Activated gamma-delta T cell (primary cell): ENCODE data around the gene CNTN1.

Experiments
- DNase-seq: peaks from one replicate; lab custom pipeline; 2025; lab: John Stamatoyannopoulos, UW

CNTN1 gene

DNA sequence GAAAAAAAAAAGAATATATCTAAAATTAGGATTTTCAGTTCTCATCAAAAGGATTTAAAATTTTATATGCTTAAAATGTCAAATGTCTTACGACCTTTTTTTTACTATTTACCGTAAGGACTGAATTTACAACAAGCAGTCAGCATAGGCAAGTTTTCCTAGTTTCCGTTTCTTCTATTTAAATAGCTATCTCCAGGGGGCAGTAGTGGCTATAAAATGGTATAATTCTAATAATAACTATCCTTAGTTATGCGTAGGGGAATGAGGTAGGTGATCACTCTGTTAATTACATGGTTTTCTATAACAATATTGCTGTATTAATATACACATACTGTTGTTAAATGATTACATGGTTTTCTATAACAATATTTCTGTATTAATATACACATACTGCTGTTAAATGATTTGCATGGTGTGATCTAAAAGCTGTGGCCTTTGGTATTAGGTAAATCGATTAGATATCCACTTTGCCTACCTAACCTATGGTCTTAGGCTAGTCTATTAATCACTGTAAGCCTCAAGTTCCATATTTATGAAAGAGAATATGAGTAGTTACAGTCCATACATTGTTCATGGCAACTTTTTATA is 278.2 kb downstream of the CNTN1 start:
- DNase-seq: no peak

DNA sequence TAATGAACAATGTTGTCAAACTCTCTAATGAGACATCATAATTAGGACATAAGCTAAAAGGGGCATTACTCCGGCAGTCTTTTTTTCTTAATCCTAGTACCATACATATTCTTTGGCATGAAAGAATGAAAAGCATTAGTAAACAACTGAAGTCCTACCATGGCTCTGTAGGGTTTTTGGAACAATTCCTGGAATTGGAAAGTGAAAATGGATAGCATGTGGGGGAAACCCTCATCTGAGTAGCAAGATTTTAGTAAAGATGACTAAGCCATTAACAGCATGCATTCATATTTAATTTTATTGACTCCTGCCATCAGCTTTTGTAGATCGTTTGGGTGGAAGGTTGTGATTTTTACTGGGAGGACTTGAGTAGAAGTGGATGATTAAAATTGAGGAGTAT is 279.7 kb downstream of the CNTN1 start:
- DNase-seq: no peak

DNA sequence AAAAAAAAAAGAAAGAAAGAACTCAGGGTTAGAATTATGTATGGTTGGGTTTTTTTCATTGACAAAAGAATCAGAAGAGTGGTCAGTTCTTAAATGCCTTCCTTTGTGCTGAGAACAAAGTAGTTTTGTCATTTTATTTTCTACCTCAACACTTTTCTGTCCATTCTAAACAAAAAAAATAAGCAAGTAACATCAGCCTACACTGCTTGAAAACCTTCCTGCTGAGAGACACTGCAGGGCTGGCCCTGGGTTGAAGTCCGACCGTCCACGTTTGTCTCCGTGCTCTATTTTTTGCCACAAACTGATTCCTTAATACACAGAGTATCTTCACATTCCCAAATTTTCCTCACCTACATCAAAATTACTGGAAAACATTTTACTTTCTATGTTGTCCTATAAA is 284.3 kb downstream of the CNTN1 start:
- DNase-seq: no peak

DNA sequence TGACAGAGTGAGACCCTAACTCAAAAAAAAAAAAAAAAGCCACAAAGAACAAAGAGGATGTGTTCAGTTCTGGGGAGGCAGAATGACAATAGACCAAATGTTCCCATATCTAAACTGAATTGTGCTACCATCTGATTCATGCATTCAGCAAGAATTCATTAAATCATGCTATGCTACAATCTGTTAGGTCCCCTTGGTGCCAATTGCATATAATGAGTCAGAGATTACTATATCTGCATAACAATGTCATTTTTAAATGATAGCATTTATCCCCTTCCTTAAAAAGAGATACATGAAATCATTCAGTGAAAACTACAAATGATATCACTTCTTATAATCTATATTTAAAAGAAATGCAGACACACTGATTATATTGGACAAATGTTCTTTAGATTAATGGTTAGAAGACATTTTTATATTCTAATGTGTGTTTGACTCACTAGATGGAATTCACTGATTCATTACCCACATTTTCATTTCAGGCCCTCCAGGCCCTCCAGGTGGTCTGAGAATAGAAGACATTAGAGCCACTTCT is 288.3 kb downstream of the CNTN1 start:
- DNase-seq: no peak

DNA sequence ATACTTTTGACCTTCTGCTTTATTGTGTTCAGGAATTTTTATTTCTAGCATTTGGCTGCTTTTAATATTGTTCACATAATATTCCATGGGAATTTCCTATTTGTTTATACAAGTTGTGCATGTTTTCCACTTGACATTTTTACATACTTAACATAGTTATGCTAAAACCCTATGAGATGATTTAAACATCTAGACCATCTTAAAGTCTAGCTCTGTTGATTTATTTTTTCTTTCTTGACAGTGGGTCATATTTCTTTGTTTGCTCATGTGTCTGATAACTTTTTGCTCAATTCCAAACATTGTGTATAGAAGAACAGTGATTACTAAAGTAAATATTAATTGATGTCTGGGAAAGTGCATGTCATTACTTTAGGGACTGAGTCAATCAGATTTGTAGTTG is 293.8 kb downstream of the CNTN1 start:
- no peak for DNase-seq

DNA sequence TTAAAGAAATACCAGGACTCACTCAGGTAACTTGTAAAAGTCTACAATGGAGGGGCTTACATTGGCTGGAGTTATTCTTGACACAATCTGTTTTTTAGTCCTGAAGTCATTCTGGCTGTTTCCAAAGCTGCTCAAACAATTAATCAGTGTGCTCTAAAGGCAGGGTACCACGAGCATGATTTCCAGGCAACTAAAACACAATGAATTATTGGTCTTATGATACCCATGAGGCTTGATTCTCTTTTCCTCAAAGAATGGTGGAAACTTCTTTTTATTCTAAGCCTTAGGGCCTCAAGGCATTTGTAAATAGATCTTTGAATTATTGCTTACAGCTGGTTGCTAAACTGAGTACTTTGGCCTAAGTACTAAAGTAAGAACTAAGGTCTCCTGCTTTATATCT is 296.1 kb downstream of the CNTN1 start:
- no peak for DNase-seq

DNA sequence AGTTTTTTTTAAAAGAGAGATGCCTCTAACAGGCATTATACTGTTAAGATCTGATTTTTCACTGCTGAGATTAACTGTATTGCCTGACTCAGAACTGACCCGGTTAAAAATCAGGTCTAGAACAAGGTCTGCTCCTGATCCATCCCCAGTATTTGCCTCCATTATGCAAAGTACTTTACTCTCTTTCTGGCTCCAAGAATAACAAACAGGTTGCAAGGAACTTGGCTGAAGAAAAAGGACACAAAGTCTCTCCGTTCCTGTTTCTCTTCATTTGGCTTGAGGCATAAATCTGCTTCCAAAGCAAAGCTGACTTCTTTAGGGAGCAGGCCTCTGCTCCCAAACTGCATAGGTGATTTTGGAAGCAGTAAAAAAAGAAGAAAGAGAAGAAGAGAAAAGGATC is 296.6 kb downstream of the CNTN1 start:
- DNase-seq: no peak

DNA sequence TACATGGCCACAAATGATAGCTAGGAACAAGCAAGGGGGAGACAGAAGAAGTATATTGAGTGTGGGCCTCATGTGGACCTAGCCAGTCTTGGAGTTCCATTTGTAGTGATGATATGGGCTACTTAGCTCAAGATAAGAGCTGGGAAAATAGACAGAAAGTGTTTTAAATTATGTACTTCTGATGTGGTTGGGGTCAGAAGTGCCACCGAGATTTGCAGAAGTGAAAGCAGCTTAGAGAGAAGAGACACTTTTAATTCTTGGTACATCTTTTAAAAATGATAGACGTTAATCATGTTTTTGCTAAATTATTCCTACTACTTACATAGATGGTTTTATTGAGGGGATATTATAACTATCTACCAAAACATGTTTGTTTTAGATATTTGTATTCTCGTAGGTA is 297.5 kb downstream of the CNTN1 start:
- no peak for DNase-seq

DNA sequence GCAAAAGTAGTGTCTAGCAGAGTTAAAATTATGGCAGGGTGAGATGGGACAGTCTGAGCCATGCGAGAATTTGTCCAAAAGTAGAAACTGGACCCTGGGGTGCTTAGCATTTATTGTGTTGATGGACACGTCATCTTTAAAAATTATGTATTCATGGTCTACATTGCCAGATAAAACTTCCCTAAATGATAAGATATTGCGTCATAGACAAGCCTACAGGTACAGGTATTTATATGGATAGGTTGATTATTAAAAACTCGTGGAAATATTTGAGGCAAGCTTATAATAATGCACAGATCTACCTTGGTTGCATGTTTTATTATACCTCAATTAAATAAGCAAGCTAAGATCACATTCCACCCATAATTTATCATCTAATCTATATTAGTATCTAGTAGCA is 299.9 kb downstream of the CNTN1 start:
- no peak for DNase-seq

DNA sequence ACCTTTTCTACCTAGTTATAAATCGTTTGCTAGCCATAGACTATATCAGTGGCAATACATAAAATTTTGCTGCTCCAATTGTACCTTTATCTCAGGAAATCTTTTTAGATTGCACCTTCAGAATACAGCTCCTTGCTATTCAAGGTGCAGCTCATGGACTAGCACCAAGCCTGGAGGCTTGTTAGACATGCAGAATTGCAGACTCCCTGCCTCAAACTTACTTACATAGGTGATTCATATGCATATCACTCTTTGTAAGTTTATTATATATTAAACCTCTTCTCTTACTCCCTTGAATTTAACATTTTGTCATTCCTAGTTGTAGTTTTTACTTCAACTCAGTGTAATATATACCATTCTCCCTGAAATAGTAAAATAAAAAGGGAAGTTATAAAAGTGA is 300.4 kb downstream of the CNTN1 start:
- no peak for DNase-seq

DNA sequence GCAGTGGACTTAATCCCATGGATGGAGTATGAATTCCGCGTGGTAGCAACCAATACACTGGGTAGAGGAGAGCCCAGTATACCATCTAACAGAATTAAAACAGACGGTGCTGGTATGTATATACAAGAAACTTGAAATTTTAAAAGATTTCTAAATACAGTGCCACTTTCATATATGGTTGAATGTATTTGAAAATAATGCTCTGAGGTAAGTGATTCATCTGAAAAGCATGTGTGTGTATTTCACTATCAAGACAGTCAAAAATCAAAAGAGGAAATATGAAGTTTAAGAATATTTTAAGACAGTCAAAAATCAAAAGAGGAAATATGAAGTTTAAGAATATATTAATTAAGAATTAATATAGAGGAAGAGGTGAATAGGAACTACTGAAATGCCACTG is 300.9 kb downstream of the CNTN1 start:
- DNase-seq: no peak

DNA sequence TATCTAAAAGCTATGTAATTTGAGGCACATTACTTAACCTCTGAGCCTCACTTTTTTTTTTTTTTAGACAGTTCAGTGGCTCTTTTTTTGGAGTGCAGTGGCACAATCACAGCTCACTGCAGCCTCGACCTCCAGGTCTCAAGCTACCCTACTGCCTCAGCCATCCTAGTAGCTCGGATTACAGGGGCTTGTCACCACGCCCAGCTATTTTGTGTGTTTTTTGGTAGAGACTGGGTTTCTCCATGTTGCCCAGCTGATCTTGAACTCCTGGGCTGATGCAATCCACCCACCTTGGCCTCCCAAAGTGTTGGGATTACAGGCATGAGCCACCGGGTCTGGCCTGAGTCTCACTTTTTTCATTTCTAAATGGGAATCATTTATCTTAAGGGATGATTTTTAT is 303.9 kb downstream of the CNTN1 start:
- DNase-seq: no peak

DNA sequence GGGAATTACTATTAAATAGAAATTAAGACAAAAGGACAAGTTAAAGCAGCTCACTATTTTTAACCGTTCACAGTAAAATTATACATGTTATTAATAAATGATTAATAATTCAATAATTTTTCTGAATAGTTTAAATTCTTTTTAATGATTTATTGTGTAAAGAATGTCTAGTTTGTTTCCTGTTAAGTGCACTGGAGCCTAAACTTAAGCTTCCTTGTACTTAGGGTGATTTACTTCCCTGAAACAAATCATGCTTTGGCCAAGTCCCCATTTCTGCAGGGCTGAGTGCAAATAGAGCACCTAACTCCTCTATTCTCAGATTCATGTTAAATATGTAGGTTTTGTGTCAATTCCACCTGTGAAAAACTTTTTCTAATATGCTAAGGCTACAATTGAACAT is 307.0 kb downstream of the CNTN1 start:
- no peak for DNase-seq

DNA sequence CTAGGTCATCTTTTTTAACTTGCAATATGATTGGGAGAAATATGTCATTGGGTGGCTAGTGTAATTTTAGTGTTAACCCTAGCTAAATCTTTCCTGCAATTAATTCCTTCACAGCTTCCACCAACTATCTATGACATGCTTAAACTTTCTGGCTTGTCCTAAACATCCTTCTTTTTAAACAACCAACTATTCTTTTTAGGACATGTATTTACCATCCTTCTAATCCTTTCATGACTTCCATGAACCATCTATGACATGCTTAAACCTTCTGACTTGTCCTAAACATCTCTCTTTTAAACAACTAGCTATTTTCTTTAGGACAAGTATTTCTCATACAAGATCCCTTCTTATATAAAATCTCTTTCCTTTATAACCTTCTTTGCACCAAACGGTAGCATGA is 316.2 kb downstream of the CNTN1 start:
- DNase-seq: no peak

DNA sequence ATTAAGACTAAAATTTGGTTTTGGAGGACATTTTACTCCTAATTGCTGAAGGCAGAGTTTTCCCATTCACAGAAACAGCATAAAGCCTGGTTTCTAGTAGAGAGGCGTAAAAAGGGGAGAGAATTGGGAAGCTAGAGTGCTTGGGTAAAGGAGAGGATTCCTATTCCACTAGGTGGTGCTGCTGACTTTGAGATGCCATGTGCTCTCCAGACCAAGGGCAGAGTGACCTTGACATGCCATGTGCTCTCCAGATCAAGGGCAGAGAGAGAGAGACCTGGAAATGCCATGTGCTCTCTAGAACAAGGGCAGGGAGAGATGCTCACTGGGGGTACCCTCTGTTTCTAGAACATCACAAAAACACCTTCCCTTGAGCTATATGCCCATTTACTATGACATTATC is 319.7 kb downstream of the CNTN1 start:
- no peak for DNase-seq

DNA sequence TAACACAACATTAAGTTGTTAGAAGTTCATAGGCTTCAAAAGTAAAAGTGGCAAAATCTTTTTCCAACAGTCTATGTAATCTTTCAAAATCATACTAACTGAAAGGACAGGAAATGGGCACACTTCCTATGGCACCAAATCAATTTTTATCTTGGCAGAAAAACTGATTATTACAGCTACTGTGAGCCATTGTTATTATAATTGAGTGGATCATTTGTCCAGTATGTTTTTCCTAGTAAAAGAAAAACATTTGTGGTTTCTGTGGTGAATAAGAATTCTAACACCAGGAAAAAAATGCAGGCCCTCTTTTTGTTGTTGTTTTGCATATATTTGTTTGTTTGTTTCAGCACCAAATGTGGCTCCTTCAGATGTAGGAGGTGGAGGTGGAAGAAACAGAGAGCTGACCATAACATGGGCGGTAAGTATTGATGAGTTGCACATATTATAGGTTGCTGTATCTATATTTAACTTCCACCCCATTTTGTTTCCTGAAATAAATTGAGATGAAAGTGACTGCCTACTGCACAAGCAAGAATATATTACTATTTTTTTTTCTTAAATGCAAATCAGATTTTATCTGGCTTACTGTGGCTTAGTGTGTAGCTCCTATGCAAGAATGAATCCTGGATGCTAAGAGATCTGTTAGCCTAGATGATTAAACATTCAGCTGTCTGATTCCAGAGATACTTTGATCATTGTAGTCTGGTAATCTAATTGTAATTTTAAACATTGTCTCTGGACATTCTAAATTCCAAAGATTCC is 321.8 kb downstream of the CNTN1 start:
- no peak for DNase-seq

DNA sequence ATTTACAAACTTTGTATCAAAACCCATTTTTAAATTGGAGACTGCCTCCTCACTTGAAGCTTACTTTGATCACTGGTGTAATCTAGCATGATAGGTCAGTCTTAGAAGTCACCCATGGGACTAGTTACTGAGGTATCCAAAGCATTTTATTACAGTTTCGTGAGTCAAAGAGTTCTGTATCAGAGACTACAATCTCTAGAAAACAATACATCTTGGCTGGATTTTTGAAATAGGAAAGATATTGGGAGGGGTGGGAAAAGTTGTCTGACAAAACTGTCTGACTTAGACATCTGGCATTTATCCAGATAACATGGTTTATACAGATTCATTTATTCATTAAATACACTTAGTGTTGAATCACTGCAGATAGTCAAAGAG is 322.4 kb downstream of the CNTN1 start:
- DNase-seq: no peak

DNA sequence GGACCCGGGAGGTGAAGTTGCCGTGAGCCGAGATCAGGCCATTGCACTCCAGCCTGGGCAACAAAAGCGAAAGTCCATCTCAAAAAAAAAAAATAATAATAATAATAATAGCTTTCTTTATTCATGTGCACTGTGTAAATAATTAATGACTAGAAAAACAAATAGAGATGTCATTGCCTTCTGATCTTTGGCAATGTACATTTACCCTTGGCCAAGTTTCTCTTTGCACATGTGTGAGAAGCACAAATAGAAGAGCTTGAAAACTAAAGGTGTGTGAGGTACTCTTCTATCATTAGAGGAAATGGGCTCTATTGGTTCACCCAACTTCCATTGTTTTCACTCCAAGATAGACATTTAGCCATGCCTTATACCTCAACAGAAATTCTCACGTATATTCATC is 325.8 kb downstream of the CNTN1 start:
- DNase-seq: no peak

DNA sequence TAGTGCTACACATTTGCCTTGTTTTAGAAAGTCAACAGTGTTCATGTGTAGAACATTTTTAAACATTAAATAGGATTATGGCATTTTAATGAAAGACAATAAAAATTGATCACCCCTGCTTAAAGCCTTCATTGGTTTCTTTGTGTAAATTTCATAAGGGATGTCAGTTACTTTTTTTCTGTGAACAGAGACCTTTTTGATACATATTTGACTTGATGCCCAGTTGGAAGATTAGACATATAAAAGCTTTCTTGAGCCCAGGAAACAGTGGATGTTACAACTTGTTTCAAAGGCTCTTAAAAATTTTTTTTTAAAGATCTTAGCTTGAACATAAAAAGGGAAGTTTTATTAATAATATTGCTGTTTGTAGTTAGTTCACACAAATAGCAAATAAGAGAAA is 327.2 kb downstream of the CNTN1 start:
- no peak for DNase-seq

DNA sequence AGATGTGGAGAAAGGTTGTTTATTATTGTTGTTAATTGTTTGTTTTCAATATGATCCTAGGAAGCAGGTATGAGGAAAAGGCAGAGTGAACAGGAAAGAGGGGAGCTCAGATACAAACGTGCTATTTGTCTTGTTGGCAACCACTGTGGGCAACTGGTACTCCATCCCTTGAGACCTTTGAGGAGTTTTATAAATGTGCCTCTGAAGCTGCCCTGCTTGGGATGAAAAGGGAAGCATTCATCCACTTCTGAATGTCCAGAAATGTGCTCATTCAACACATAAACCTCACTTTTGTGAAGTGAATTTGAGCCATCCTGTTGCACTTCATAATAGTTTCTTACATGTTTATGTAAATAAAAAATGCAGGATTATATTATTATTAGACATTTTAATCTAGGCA is 331.6 kb downstream of the CNTN1 start:
- DNase-seq: no peak

DNA sequence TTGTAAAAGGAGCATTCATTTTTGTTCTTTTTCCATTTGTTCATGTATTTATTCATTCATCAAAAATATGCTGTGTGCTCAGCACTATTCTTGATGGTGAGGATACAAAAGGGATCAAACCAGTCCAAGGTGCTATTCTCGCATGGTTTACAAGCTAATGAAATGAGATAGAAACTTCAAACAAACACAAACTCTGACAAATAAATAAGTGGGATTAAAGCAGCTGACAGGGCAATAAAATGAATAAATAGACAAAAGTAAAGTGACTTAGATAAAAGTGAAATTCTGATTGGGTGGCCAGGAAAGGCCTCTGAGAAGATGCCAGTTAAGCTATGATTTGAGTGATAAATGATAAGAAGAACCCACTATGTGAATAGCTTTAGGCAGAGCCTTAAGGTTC is 333.9 kb downstream of the CNTN1 start:
- no peak for DNase-seq

DNA sequence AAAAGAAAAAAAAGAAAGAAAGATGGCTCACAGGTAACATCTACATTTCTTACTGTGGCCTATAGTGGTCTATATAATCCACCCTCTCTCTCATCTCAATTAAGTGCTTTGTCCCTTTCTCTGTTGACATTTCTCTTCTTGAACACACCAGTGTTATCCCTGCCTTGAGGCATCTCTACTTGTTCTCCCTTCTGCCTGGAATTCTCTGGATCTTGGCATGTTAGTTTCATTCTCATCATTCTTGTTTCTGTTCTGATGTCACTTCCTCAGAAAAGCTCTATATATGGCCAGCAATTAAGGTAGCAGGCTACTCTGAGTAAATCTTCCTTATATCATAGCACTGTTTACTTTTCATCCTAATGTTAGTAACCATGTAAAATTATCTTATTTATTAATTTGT is 340.1 kb downstream of the CNTN1 start:
- DNase-seq: no peak

DNA sequence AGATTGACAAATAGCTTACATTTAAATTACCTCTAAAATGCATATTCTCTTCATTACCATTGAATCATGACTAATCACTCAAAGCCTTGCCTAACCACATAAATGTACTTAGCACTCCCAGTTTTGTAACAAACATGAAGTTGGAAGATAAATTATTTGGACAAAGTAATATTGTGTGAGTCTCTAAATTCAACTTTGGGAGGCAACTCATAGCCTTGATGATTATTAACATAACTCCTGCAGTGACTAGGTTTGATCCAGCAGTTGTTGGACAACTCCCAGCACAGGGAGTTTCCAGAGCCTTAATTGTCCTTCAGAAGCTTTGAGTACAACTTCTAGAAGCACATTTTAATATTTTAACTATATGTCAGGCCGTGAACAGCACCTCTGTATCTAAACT is 342.4 kb downstream of the CNTN1 start:
- no peak for DNase-seq

DNA sequence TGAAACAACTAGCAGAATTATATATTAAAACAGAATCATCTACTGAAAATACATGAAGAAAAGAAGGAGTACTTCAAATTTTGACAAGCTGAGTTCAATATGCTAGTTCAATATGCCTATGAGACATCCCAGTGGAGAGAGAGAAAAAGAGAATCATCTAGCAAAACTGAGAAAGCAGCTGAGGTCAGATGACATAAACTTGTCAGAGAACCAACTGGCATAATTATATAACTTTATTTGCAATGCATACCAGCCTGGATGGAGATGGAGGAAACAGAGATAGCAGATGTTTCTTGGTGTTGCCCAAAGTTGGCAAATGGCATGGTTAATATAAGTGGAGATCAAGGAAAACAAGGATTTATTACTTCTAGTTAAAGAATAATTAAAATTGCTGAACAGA is 347.2 kb downstream of the CNTN1 start:
- DNase-seq: no peak
